ENCODE results near the gene EMP3. TPM values are rescaled to one million over a fixed set of nuclear protein-coding genes. Genes with fewer than 3 reads are reported as not detected.
A peak's percentile ranks its signal among the peaks of the same experiment; 100 is the strongest.

EMP3 gene
- total RNA-seq, 2 experiments from 2014 or later = 21.1 to 33.8 TPM

DNA sequence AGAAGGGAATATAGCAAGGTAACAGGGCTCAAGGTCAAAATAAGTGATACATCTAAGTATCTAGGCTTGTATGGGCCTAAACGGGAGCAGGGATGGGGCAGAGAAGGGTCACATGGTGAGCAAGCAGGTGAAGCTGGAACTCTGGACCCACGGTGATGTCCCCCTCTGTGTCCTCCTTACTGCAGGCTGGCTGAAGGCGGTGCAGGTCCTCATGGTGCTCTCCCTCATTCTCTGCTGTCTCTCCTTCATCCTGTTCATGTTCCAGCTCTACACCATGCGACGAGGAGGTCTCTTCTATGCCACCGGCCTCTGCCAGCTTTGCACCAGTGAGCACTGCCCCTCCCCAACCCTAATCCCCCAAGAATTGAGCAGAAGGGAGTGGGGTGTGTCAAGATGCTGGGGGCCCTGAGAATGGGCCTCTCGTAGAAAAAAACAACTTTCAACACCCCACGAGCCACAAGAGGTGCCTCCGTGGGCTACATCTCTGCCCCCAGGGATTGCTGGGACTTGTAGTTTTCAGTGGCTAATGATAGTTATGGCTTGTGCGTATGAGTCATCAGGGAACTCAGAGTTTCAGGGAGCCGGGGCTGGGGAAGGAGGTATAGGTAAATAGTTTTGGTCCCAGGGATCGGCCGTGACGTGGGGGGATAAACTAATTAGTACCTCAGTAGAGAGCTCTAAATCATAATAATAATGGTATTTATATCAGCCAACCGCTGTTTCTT is 4.0 kb downstream of the EMP3 start:
- intact Hi-C loops (cut with micrococcal nuclease; ENCODE audit: unreplicated experiment) = no loop called here
- peak; percentile 64 for DNase-seq (ENCODE audit: low spot score)
- H3K36me3 ChIP-seq (ENCODE audit: insufficient read depth, low read length) = peaks cover 7% of the 10 kb centered on the region
- ChIA-PET CTCF (ENCODE audit: unreplicated experiment) (interaction anchor here (0.9 kb wide), 1 partner anchor 8 kb away, joined by 8 read pairs; no protein-coding TSS in a partner anchor), POLR2A (interaction anchor here (0.6 to 2.3 kb wide), 4 partner anchors 8 to 1692 kb away, joined by 3 to 15 read pairs (median 4); a partner anchor contains a TSS)
- H3K4me1 ChIP-seq (ENCODE audit: insufficient read depth, low read length, poor library complexity, severe bottlenecking) = peaks cover 60% of the 10 kb centered on the region
- peak overlapping the region; percentile 86 for H2AFZ ChIP-seq (ENCODE audit: low read length)
- peak overlapping the region; percentile 70 for H3K4me3 ChIP-seq (ENCODE audit: low read depth, low read length, poor library complexity, severe bottlenecking)
- peaks cover 7% of the 10 kb centered on the region; the same call in 1 of the 2 replicates for H3K9me3 ChIP-seq (ENCODE audit: low read length)
- no peaks in the 10 kb centered on the region for H3K9me2 ChIP-seq (ENCODE audit: insufficient read depth, low read length)
- TF ChIP-seq, protein P1, sequence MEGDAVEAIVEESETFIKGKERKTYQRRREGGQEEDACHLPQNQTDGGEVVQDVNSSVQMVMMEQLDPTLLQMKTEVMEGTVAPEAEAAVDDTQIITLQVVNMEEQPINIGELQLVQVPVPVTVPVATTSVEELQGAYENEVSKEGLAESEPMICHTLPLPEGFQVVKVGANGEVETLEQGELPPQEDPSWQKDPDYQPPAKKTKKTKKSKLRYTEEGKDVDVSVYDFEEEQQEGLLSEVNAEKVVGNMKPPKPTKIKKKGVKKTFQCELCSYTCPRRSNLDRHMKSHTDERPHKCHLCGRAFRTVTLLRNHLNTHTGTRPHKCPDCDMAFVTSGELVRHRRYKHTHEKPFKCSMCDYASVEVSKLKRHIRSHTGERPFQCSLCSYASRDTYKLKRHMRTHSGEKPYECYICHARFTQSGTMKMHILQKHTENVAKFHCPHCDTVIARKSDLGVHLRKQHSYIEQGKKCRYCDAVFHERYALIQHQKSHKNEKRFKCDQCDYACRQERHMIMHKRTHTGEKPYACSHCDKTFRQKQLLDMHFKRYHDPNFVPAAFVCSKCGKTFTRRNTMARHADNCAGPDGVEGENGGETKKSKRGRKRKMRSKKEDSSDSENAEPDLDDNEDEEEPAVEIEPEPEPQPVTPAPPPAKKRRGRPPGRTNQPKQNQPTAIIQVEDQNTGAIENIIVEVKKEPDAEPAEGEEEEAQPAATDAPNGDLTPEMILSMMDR (conservative IDR thresholded peaks at IDR 0.05; ENCODE audit: low read length) = no peak
- TF ChIP-seq EZH2phosphoT487 (IDR thresholded peaks at IDR 0.05; ENCODE audit: borderline replicate concordance, low read depth, low read length) = no peak
- H3K4me2 ChIP-seq (ENCODE audit: low read length) = peak overlapping the region; percentile 83
- no peaks in the 10 kb centered on the region for H3K79me2 ChIP-seq (ENCODE audit: insufficient read depth, low read depth, low read length)
- H4K20me1 ChIP-seq (ENCODE audit: insufficient read depth, low read length) = no peaks in the 10 kb centered on the region
- H3K27ac ChIP-seq (ENCODE audit: low read depth, low read length, poor library complexity, severe bottlenecking) = peak overlapping the region; percentile 78
- BruUV-seq (replicated peaks) = no TSS peak

DNA sequence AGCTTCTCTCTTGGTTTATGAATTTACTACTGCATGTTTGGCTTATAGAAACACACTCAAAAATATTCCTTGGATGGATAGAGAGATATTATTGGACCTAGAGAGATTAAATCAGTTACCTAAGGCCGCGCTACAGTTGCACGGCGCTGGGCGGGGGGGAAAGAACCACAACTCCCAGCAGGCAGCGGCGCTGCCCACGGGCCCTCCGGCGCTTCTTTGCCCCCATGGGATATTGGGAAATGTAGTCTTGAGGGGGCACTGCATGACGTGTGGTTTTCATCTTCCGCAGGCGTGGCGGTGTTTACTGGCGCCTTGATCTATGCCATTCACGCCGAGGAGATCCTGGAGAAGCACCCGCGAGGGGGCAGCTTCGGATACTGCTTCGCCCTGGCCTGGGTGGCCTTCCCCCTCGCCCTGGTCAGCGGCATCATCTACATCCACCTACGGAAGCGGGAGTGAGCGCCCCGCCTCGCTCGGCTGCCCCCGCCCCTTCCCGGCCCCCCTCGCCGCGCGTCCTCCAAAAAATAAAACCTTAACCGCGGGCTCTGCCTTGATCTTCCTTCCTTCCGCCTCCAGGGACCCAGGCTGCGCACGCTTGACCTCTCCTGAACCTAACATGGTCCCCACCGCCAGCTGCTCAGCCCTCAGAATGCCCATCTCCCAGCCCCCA is 4.8 kb downstream of the EMP3 start:
- H3K36me3 ChIP-seq (ENCODE audit: insufficient read depth, low read length) = peaks cover 7% of the 10 kb centered on the region
- TF ChIP-seq, protein P1 (conservative IDR thresholded peaks at IDR 0.05; ENCODE audit: low read length) = peak; percentile 36; the same call in 1 of the 2 replicates
- no peak for TF ChIP-seq EZH2phosphoT487 (IDR thresholded peaks at IDR 0.05; ENCODE audit: borderline replicate concordance, low read depth, low read length)
- H4K20me1 ChIP-seq (ENCODE audit: insufficient read depth, low read length) = no peaks in the 10 kb centered on the region
- DNase-seq (ENCODE audit: low spot score) = peak; percentile 96
- H2AFZ ChIP-seq (ENCODE audit: low read length) = peak overlapping the region; percentile 86
- H3K9me2 ChIP-seq (ENCODE audit: insufficient read depth, low read length) = no peaks in the 10 kb centered on the region
- ChIA-PET CTCF (ENCODE audit: unreplicated experiment) (interaction anchor here (0.9 kb wide), 1 partner anchor 9 kb away, joined by 8 read pairs; no protein-coding TSS in a partner anchor), POLR2A (interaction anchor here (0.6 to 2.3 kb wide), 4 partner anchors 9 to 1262 kb away, joined by 3 to 15 read pairs (median 4); a partner anchor contains a TSS)
- H3K27ac ChIP-seq (ENCODE audit: low read depth, low read length, poor library complexity, severe bottlenecking) = peak overlapping the region; percentile 78
- peak overlapping the region; percentile 70 for H3K4me3 ChIP-seq (ENCODE audit: low read depth, low read length, poor library complexity, severe bottlenecking)
- BruUV-seq (replicated peaks) = no TSS peak
- H3K9me3 ChIP-seq (ENCODE audit: low read length) = peaks cover 7% of the 10 kb centered on the region; the same call in 1 of the 2 replicates
- intact Hi-C loops (cut with micrococcal nuclease; ENCODE audit: unreplicated experiment) = loop anchor here (1.0 to 5.0 kb wide), 2 partner anchors 8 to 73 kb away; partner anchors contain the start of gene CARD8
- H3K4me1 ChIP-seq (ENCODE audit: insufficient read depth, low read length, poor library complexity, severe bottlenecking) = peaks cover 63% of the 10 kb centered on the region
- H3K79me2 ChIP-seq (ENCODE audit: insufficient read depth, low read depth, low read length) = no peaks in the 10 kb centered on the region
- peak overlapping the region; percentile 83 for H3K4me2 ChIP-seq (ENCODE audit: low read length)
